MCF 10A (cell line): ENCODE data around the gene KIF3A. TPM values are rescaled to one million over a fixed set of nuclear protein-coding genes. Genes with fewer than 3 reads are reported as not detected.

Experiments used
- BruUV-seq: library from RNA; stranded (reverse); fragments of 400-500 nt; replicated peaks from 2 replicates; lab custom pipeline; 2021; lab: Mats Ljungman, UMichigan
- CTCF ChIA-PET: fragments of 300-600 bp; sonication (Branson Sonifier 250); formaldehyde crosslinking; extraction: SDS; loops from one replicate; lab custom pipeline; 2021; ENCODE audit warnings: antibody characterized with exemption, inconsistent platforms; lab: Yijun Ruan, JAX
- POLR2A ChIA-PET: fragments of 300-600, 350-650 bp; sonication (Branson Sonifier 250); formaldehyde crosslinking; extraction: SDS; loops from one replicate; lab custom pipeline; 2020; ENCODE audit warnings: antibody characterized with exemption, inconsistent platforms; lab: Yijun Ruan, JAX
- DNase-seq: peaks from one replicate; pipeline ENCODE4 v3.0.0-alpha.2; 2018; ENCODE audit not compliant: unreplicated experiment
- H3K27ac Mint-ChIP-seq: one replicate; pipeline ENCODE4 v1.8.0; 2022; ENCODE audit warnings: mild to moderate bottlenecking, low read depth, mixed read lengths; ENCODE audit not compliant: unreplicated experiment
- H3K27me3 Mint-ChIP-seq: one replicate; pipeline ENCODE4 v1.8.0; 2022; ENCODE audit warnings: mixed read lengths; ENCODE audit not compliant: insufficient read depth, unreplicated experiment
- H3K36me3 Mint-ChIP-seq: one replicate; pipeline ENCODE4 v1.8.0; 2022; ENCODE audit warnings: mild to moderate bottlenecking, moderate library complexity, mixed read lengths; ENCODE audit not compliant: insufficient read depth, unreplicated experiment
- H3K4me1 Mint-ChIP-seq: one replicate; pipeline ENCODE4 v1.8.0; 2022; ENCODE audit warnings: mixed read lengths; ENCODE audit not compliant: insufficient read depth, unreplicated experiment
- H3K4me3 Mint-ChIP-seq: one replicate; pipeline ENCODE4 v1.8.0; 2022; ENCODE audit warnings: mild to moderate bottlenecking, moderate library complexity, mixed read lengths; ENCODE audit not compliant: unreplicated experiment
- H3K9me3 Mint-ChIP-seq: one replicate; pipeline ENCODE4 v1.8.0; 2022; ENCODE audit warnings: mixed read lengths; ENCODE audit not compliant: unreplicated experiment
- intact Hi-C: fragments of 100-400 bp; cut with micrococcal nuclease; formaldehyde crosslinking; loops from 2 replicates; pipeline ENCODE4 v1.14.1; 2022
- total RNA-seq: library from RNA; stranded (reverse); gene quantifications from 2 replicates; pipeline ENCODE4 v1.2.3, GENCODE V29; 2022
- TF ChIP-seq, protein P1 (sequence below): fragments of 200-600 bp; IDR thresholded peaks from one replicate; pipeline ENCODE4 v1.8.0; 2022; ENCODE audit warnings: antibody characterized with exemption, mild to moderate bottlenecking; ENCODE audit not compliant: unreplicated experiment

KIF3A gene
- total RNA-seq, 1 experiment from 2014 or later: 23.9 TPM

GRCh38 chr5:132774406-132774805, 37.1 kb upstream of the KIF3A start:
- CTCF ChIA-PET: interaction anchor here (0.6 to 3.9 kb wide), 2 partner anchors 46 to 84 kb away, joined by 3 to 26 read pairs; no protein-coding TSS in a partner anchor
- H3K27ac Mint-ChIP-seq: no peak overlapping the region
- POLR2A ChIA-PET: interaction anchor here (2.0 kb wide), 1 partner anchor 37 kb away, joined by 15 read pairs; the partner anchor contains the start of gene KIF3A
- no peak for DNase-seq
- no peaks in the 10 kb centered on the region for H3K9me3 Mint-ChIP-seq
- TF ChIP-seq, protein P1, sequence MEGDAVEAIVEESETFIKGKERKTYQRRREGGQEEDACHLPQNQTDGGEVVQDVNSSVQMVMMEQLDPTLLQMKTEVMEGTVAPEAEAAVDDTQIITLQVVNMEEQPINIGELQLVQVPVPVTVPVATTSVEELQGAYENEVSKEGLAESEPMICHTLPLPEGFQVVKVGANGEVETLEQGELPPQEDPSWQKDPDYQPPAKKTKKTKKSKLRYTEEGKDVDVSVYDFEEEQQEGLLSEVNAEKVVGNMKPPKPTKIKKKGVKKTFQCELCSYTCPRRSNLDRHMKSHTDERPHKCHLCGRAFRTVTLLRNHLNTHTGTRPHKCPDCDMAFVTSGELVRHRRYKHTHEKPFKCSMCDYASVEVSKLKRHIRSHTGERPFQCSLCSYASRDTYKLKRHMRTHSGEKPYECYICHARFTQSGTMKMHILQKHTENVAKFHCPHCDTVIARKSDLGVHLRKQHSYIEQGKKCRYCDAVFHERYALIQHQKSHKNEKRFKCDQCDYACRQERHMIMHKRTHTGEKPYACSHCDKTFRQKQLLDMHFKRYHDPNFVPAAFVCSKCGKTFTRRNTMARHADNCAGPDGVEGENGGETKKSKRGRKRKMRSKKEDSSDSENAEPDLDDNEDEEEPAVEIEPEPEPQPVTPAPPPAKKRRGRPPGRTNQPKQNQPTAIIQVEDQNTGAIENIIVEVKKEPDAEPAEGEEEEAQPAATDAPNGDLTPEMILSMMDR: no peak
- intact Hi-C loops: no loop called here
- H3K4me1 Mint-ChIP-seq: peaks cover 25% of the 10 kb centered on the region
- H3K4me3 Mint-ChIP-seq: no peak overlapping the region
- no peaks in the 10 kb centered on the region for H3K36me3 Mint-ChIP-seq
- no TSS peak for BruUV-seq
- no peaks in the 10 kb centered on the region for H3K27me3 Mint-ChIP-seq

- CTCF ChIA-PET: interaction anchor here (0.6 to 3.9 kb wide), 3 partner anchors 46 to 276 kb away, joined by 3 to 26 read pairs (median 3); no protein-coding TSS in a partner anchor
- no peak for DNase-seq
- POLR2A ChIA-PET: interaction anchor here (1.0 kb wide), 1 partner anchor 35 kb away, joined by 3 read pairs; no protein-coding TSS in a partner anchor
- Mint-ChIP-seq H3K4me1 (peaks cover 22% of the 10 kb centered on the region), H3K27ac (peak overlapping the region; percentile 10), H3K9me3 (no peaks in the 10 kb centered on the region), H3K4me3 (no peak overlapping the region), H3K27me3 (no peaks in the 10 kb centered on the region), H3K36me3 (no peaks in the 10 kb centered on the region)
- intact Hi-C loops: no loop called here
- no TSS peak for BruUV-seq
- TF ChIP-seq, protein P1: no peak
Measured at GRCh38 chr5:132773601-132774355, 36.4 kb upstream of the KIF3A start.

DNA sequence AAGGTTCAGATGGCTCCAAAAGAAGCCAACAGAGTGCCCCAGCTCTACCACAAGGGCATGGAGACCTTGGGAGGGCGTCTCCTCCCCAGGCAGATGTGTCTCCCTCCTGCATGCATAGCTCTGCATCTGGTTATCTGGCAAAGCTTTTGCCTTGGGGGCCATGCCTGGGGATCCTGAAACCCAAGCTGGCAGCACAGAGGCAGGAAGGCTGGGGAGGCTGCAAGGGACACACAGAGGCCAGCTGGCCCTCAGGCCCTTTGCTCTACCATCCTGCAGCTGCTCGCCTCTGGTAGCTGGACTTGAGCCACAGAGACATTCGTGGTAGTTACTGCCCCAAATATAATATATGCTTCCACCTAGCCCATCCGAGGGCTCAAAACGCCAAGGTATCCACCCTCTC, 35.8 kb upstream of the KIF3A start:
- ChIA-PET POLR2A (interaction anchor here (1.0 kb wide), 1 partner anchor 34 kb away, joined by 3 read pairs; no protein-coding TSS in a partner anchor), CTCF (interaction anchor here (1.4 to 3.9 kb wide), 2 partner anchors 47 to 246 kb away, joined by 3 to 26 read pairs; no protein-coding TSS in a partner anchor)
- BruUV-seq: no TSS peak
- no peaks in the 10 kb centered on the region for H3K9me3 Mint-ChIP-seq
- peak overlapping the region; percentile 10 for H3K27ac Mint-ChIP-seq
- intact Hi-C loops: no loop called here
- DNase-seq: no peak
- no peak overlapping the region for H3K4me3 Mint-ChIP-seq
- H3K36me3 Mint-ChIP-seq: no peaks in the 10 kb centered on the region
- TF ChIP-seq, protein P1: no peak
- peaks cover 19% of the 10 kb centered on the region for H3K4me1 Mint-ChIP-seq
- H3K27me3 Mint-ChIP-seq: no peaks in the 10 kb centered on the region
